ENCODE results near the gene ETNK2. TPM values are rescaled to one million over a fixed set of nuclear protein-coding genes. Genes with fewer than 3 reads are reported as not detected.

ETNK2 gene
- total and polyA plus RNA-seq, 2 of the 8 experiments (the other 6 are each of a cell fraction or from before 2014, with no cell fraction given), result 20.1 to 26.7 TPM

DNA sequence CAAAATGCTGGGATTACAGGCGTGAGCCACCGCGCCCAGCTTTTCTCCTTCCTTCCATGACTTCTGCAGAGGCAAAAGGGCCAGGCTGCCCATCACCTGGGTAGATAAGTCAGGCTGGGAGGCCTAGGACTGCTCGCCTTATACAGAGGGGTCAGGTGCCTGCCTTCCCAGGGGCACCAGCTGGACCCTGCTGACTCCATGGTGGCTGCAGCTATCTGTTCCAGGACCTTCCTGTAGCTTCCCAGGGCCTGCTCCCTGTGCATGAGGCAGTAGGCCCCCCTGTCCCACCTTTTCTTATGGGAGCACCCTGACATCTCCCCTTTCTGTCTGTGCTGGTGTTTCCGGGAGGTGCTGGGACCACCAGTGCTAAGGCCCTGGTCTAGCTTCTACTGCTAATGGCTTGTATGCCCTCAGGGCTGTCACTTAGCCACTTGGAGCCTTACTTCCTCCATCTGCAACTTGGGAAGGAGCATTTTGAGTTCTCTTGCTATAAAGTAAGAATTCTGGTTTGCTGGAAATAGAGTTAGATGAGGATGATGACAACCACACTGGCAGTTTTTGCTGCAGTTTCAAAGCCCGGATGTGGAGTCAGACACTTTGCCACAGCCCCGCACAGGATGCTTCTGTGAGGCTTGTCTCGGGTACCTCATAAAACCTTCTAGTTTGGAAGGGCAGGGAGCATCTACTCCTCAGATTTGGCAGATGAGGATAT is 64.5 kb downstream of the ETNK2 start:
- DNase-seq (ENCODE audit: low read depth in 1 of 2, low spot score in 2 of 2) (no peak), FAIRE-seq (no peak)
- Histone ChIP-seq H3K4me1 (replicated peaks in 1 of 4; ENCODE audit: control insufficient read depth in 3 of 4, insufficient read depth in 4 of 4, low read length in 3 of 4) (peaks cover 39 to 69% (median 59%) of the 10 kb centered on the region in 4 experiments), H3K18ac (ENCODE audit: extremely low read depth, low read length) (no peak overlapping the region; the same call in 1 of the 2 replicates), H3K56ac (replicated peaks; ENCODE audit: insufficient read length, low read depth, low read length) (no peak overlapping the region), H4K5ac (ENCODE audit: insufficient read length, low read depth, low read length) (no peak overlapping the region), H3K4me2 (ENCODE audit: insufficient read depth in 1 of 2, low read depth in 2 of 2, low read length in 2 of 2) (peak overlapping the region in 1 of 2 experiments; percentile 15; a peak in 1 of 4 replicates), H3K23ac (ENCODE audit: insufficient read length) (no peak overlapping the region), H3K36me3 (ENCODE audit: control insufficient read depth in 2 of 4, insufficient read depth in 4 of 4, low read length in 3 of 4) (no peaks in the 10 kb centered on the region), H3K14ac (ENCODE audit: insufficient read length) (no peak overlapping the region), H3K27me3 (replicated peaks in 1 of 4; ENCODE audit: control insufficient read depth in 3 of 4, extremely low read depth in 1 of 4, insufficient read depth in 3 of 4, low read length in 3 of 4) (no peaks in the 10 kb centered on the region), H3K79me2 (ENCODE audit: control insufficient read depth in 1 of 2, insufficient read depth in 2 of 2, low read length in 2 of 2) (peaks cover 60 to 98% of the 10 kb centered on the region in 2 experiments), H2AFZ (ENCODE audit: low read length) (no peak overlapping the region), H4K8ac (ENCODE audit: extremely low read depth, insufficient read depth, low read length) (no peak overlapping the region), H3K4me3 (ENCODE audit: extremely low read depth in 1 of 4, insufficient read depth in 2 of 4, low read depth in 3 of 4, low read length in 4 of 4) (no peak overlapping the region), H2BK12ac (ENCODE audit: low read depth, low read length) (0 out of 2 replicates have a peak overlapping the region, but pooled peaks have one; percentile 69), H4K91ac (replicated peaks; ENCODE audit: insufficient read length, low read length) (no peak overlapping the region), H2BK5ac (ENCODE audit: low read depth, low read length) (0 out of 2 replicates have a peak overlapping the region, but pooled peaks have one; percentile 69), H3K9me3 (ENCODE audit: insufficient read depth in 2 of 2, low read depth in 1 of 2, low read length in 1 of 2) (no peaks in the 10 kb centered on the region), H2BK120ac (replicated peaks; ENCODE audit: low read depth, low read length) (no peak overlapping the region), H3K79me1 (ENCODE audit: low read depth, low read length) (peaks cover 32% of the 10 kb centered on the region), H3K23me2 (ENCODE audit: low read depth, low read length) (no peaks in the 10 kb centered on the region), H3K9ac (replicated peaks in 1 of 4; ENCODE audit: extremely low read depth in 1 of 4, low read depth in 3 of 4, low read length in 3 of 4) (no peak overlapping the region; a peak in 1 of 7 replicates), H2BK15ac (ENCODE audit: low read length) (no peak overlapping the region), H4K20me1 (replicated peaks in 1 of 2; ENCODE audit: control insufficient read depth in 1 of 2, insufficient read depth in 2 of 2, low read length in 2 of 2) (peaks cover 32 to 47% of the 10 kb centered on the region in 2 experiments), H3K27ac (ENCODE audit: low read depth, low read length) (no peak overlapping the region), H2AK5ac (ENCODE audit: low read depth, low read length) (no peak overlapping the region), H2BK20ac (ENCODE audit: low read length) (no peak overlapping the region), H3K4ac (replicated peaks; ENCODE audit: insufficient read length, low read depth, low read length) (no peak overlapping the region)
- POLR2A ChIA-PET (ENCODE audit: partially characterized antibody), result interaction anchor here (1.5 to 1.6 kb wide), 2 partner anchors 9 to 224 kb away, joined by 5 to 6 read pairs; no protein-coding TSS in a partner anchor
- WGBS, 2 experiments (ENCODE audit: extremely low coverage in 1 of 2, insufficient coverage in 1 of 2, insufficient read length in 1 of 2, insufficient replicate concordance in 2 of 2, low coverage in 1 of 2, low lambda C conversion rate in 2 of 2, missing lambda C conversion rate in 1 of 2), result 87% methylated on average over 8 of the region's 8 CpGs; no CpG with 5 or more reads in 1 of the 2 experiments
- CTCF ChIA-PET (ENCODE audit: partially characterized antibody), result interaction anchor here (0.7 to 4.0 kb wide), 7 partner anchors 14 to 215 kb away, joined by 3 to 23 read pairs (median 8); partner anchors contain the start of gene SOX13
- TF ChIP-seq ASH2L (IDR thresholded peaks at IDR 0.05; ENCODE audit: low read length) (no peak), EGR1 (IDR thresholded peaks at IDR 0.05; ENCODE audit: borderline replicate concordance, low read depth, low read length) (no peak), EP300 (IDR thresholded peaks at IDR 0.05; ENCODE audit: borderline replicate concordance in 1 of 2, low read depth in 2 of 2, low read length in 2 of 2) (no peak), ZNF274 (IDR thresholded peaks at IDR 0.05; ENCODE audit: borderline replicate concordance, extremely low read depth, low read length) (no peak), SIX5 (IDR thresholded peaks at IDR 0.05; ENCODE audit: low read depth, low read length) (no peak), TBP (IDR thresholded peaks at IDR 0.05; ENCODE audit: low read depth, low read length) (no peak), SP4 (IDR thresholded peaks at IDR 0.05; ENCODE audit: low read length) (no peak), CBX8 (IDR thresholded peaks at IDR 0.05; ENCODE audit: borderline replicate concordance, low read depth, low read length) (no peak), SIN3A (conservative IDR thresholded peaks at IDR 0.05 in 1 of 2, IDR thresholded peaks at IDR 0.05 in 1 of 2; ENCODE audit: low read depth in 1 of 2, low read length in 2 of 2) (no peak), RBBP5 (IDR thresholded peaks at IDR 0.05; ENCODE audit: borderline replicate concordance, low read depth, low read length) (no peak), CHD1 (IDR thresholded peaks at IDR 0.05; ENCODE audit: low read depth, low read length) (no peak), EZH2 (IDR thresholded peaks at IDR 0.05; ENCODE audit: low read depth, low read length, severe bottlenecking) (no peak), CHD2 (IDR thresholded peaks at IDR 0.05; ENCODE audit: low read length) (no peak)
